HG03354 (cell line): ENCODE results near the gene PPP1CA.

Source experiments
- ATAC-seq: cut with Tn5 transposase; IDR thresholded peaks from one replicate; pipeline ENCODE4 v1.9.1; 2021; ENCODE audit warnings: mild to moderate bottlenecking; ENCODE audit not compliant: unreplicated experiment, poor library complexity, severe bottlenecking

The PPP1CA gene

GRCh38 chr11:67372993-67373647 lies 28.5 kb downstream of the PPP1CA start, which contains the start of gene CLCF1:
CLCF1 (minus strand) TSS chr11:67373598; CDS start chr11:67373539, 59 bp downstream.
- ATAC-seq: peak; percentile 18

- ATAC-seq: no peak
These were observed 29.2 kb downstream of the PPP1CA start for GRCh38 chr11:67372321-67372992.

- ATAC-seq: no peak
These were observed 29.7 kb downstream of the PPP1CA start for GRCh38 chr11:67371911-67372320.

GRCh38 chr11:67371189-67371910 lies 30.3 kb downstream of the PPP1CA start:
- ATAC-seq: no peak

GRCh38 chr11:67370351-67371076 lies 31.1 kb downstream of the PPP1CA start:
- ATAC-seq: no peak

- no peak for ATAC-seq
These were observed 31.8 kb downstream of the PPP1CA start for GRCh38 chr11:67369801-67370284.

GRCh38 chr11:67369275-67369674 lies 32.4 kb downstream of the PPP1CA start:
- no peak for ATAC-seq

- no peak for ATAC-seq
These were observed 33.0 kb downstream of the PPP1CA start for GRCh38 chr11:67368621-67369020.

GRCh38 chr11:67367761-67368227 lies 33.9 kb downstream of the PPP1CA start:
- ATAC-seq: no peak

GRCh38 chr11:67366961-67367760 lies 34.5 kb downstream of the PPP1CA start:
- no peak for ATAC-seq

- no peak for ATAC-seq
These were observed 35.1 kb downstream of the PPP1CA start for GRCh38 chr11:67366546-67366945.

GRCh38 chr11:67365736-67366444 lies 35.8 kb downstream of the PPP1CA start:
- no peak for ATAC-seq

GRCh38 chr11:67364783-67365722 lies 36.6 kb downstream of the PPP1CA start:
- ATAC-seq: no peak

GRCh38 chr11:67364169-67364568 lies 37.5 kb downstream of the PPP1CA start:
- ATAC-seq: no peak

GRCh38 chr11:67357831-67358670 lies 43.6 kb downstream of the PPP1CA start:
- ATAC-seq: no peak

- ATAC-seq: peak; percentile 28
These were observed 44.6 kb downstream of the PPP1CA start for GRCh38 chr11:67356864-67357561.
